Measurements from ENCODE around the gene FBLN1.
"Not testable (repeated sequence)": the region's sequence is repeated elsewhere in the genome, so short reads cannot be mapped to it uniquely, and the experiment has no call there.

The FBLN1 gene

GRCh38 chr22:45526768-45527360 lies 24.2 kb downstream of the FBLN1 start:
- no peak for DNase-seq (ENCODE audit: low read depth in 4 of 4, low spot score in 1 of 4)

DNA sequence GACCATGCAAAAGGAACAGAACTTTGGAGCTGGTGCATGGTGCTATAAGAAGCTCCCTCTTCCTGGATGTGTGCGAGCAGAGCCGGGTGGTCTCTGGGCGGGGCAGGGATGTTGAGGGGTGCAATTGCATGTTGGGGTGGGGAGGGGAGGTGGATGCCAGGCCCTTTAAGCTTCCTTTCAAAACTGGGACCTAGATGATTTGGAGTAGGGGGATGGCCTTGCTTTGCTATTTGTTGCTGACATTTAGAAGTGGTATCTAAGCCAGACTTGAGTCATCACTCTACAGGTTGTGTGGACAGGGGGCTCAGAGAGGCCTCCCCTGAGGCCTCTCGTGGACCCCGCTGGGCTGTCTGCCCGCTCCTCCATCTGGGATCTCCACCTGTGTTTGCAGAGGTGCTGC lies 24.8 kb downstream of the FBLN1 start:
- DNase-seq (ENCODE audit: low read depth in 4 of 4, low spot score in 1 of 4) = no peak

DNA sequence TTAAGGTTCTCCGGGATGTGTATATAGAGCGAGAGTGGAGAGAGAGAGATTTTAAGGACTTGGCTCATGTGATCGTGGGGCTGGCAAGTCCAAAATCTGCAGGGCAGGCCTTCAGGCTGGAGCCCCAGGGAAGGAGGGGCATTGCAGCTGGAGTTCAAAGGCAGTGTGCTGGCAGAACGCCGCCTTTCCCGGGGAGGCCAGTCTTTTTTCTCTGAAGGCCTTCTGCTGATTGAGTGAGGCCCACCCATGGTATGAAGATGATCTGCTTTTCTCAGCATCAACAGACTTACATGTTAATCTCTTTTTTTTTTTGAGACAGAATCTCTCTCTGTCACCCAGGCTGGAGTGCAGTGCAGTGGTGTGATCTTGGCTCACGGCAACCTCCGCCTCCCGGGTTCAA lies 25.4 kb downstream of the FBLN1 start:
- DNase-seq (ENCODE audit: low read depth in 4 of 4, low spot score in 1 of 4) = no peak

DNA sequence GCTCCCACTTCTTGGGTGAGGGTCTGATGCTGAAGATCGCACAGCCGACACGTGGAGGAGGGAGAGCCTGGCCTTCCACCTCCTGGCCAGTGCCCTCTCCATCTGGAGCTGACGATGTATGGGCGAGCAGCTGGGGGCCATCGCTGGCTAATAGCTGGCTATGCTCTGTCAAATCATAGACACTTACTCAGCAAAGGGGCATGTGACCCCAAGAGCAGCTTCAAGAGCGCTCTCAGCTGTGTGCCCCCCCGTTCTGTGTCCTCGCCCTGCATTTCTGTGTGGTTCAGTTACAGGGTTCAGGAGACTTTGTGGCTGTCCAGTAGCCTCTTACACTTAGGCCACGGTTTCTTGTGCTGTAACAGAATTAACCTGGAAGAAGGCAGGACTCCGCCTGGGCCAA lies 26.4 kb downstream of the FBLN1 start:
- DNase-seq (ENCODE audit: low read depth in 4 of 4, low spot score in 1 of 4) = no peak

DNA sequence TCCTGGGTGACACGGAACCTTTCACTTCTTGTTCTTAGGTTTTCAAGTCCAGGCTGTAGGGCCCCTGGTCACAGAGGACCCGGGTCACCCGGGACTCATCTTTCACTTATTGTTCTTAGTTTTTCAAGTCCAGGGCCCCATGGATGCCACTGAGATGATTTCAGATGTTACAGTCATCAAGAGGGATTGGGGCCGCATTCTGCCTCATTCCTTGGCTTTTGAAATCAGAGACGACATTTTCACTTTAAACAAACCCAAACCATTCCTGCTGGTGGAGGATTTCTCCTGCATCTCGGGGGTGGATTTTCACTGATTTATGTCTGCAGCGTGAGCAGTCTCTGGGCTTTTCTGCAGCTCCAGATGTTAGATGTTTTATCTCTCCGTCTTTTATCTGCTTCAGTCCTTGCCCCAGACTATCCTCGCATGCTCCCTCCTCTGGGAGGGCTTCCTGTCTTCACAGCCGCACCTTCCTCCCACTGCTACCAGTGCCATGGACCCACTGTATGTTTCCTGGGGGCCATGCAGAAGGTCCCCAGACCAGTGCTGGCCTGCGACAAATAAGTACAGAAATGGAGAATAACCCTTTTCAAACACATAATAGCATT lies 27.4 kb downstream of the FBLN1 start:
- DNase-seq (ENCODE audit: low read depth in 4 of 4, low spot score in 1 of 4) = no peak

DNA sequence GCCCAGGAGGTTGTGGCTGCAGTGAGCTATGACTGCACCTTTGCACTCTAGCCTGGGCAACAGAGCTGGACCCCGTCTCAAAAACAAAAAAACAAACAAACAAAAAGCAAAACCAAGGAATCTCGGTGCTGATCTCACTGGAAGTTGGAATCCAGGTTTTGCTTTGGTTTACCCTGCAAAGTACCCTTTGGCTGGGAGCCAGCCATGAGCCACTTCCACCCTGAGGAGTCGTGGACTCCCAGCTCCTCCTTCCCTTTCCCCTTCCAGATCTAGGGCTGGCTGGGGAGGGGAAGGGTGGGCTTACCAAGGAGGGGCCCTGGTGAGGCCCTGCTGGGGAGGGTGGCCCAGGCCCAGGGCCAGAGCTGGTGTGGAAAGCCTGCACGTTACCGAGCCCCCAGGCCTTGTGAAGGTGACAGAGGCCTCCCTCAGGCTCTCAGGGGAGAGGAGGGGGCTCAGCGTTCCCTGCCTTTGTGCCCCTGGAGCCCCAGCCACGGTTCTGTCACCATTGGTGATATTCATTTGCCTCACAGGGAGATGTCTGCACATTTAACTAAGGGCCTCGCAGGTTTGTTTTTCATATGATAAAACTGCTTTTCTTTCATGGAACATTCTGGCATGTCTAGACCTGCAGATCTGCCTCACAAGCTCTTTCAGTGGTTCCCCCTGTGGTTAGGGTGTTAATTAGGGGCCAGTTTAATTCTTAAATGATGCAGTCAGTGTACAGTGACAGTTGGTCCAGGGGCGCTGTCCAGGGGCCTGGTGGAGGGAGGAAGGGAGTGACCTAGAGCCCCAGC lies 29.0 kb downstream of the FBLN1 start:
- no peak for DNase-seq (ENCODE audit: low read depth in 4 of 4, low spot score in 1 of 4)

- DNase-seq (ENCODE audit: low read depth in 4 of 4, low spot score in 1 of 4) = no peak
These were observed 29.6 kb downstream of the FBLN1 start for GRCh38 chr22:45532235-45532631.

DNA sequence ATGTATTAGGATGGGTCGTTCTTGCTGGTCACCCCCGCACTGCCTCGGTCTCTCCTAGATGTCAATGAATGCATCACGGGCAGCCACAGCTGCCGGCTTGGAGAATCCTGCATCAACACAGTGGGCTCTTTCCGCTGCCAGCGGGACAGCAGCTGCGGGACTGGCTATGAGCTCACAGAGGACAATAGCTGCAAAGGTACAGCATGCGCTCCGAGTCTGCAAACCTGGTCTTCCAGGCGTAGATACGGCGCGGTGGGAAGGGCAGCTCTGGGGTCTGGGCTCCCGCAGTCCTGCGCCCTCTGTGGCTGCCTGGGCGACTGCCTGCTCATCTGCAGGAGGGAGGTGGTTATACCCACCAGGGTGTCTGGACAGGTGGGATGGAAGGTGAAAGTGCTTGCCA lies 31.0 kb downstream of the FBLN1 start:
- DNase-seq (ENCODE audit: low read depth in 4 of 4, low spot score in 1 of 4) = no peak

- no peak for DNase-seq (ENCODE audit: low read depth in 4 of 4, low spot score in 1 of 4)
These were observed 31.9 kb downstream of the FBLN1 start for GRCh38 chr22:45534339-45535192.

DNA sequence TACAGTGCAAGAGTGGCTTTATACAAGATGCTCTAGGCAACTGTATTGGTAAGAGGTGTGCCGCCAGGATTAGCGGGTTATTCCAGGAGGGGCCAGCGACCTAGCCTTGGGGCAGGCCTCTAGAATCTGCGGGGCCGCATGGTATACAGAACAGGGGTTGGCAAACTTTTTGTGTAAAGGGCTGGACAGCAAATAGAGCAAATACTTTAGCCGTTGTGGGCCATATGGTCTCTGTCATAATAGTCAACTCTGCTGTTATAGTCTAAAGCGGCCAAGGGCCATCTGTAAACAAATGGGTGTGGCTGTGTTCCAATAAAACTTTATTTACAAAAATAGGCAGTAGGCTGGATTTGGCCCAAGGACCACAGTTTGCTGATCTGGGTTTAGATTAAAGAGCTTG lies 32.6 kb downstream of the FBLN1 start:
- no peak for DNase-seq (ENCODE audit: low read depth in 4 of 4, low spot score in 1 of 4)

- DNase-seq (ENCODE audit: low read depth in 4 of 4, low spot score in 1 of 4) = not testable (repeated sequence)
These were observed 33.2 kb downstream of the FBLN1 start for GRCh38 chr22:45535835-45536234.

- no peak for DNase-seq (ENCODE audit: low read depth in 4 of 4, low spot score in 1 of 4)
These were observed 35.1 kb downstream of the FBLN1 start for GRCh38 chr22:45537734-45538181.

DNA sequence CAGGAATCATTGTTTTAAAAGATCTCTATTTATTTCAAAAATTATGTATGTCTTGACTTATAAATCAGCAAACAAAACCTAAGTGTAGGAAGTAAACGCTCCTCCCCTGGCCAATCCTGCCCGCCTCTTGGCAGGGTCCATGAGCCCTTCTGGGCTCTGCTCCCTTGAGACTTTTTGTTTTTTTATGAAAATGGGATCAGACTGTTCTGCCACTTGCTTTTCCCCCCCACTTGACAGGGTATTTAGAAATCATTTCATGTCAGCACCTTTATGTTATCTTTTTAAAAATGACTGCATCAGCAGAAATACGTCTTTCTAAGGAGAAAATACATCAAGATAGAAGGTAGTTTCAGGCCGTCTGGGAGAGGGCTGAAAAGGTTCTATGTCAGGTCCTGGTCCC lies 35.6 kb downstream of the FBLN1 start:
- DNase-seq (ENCODE audit: low read depth in 4 of 4, low spot score in 1 of 4) = no peak

DNA sequence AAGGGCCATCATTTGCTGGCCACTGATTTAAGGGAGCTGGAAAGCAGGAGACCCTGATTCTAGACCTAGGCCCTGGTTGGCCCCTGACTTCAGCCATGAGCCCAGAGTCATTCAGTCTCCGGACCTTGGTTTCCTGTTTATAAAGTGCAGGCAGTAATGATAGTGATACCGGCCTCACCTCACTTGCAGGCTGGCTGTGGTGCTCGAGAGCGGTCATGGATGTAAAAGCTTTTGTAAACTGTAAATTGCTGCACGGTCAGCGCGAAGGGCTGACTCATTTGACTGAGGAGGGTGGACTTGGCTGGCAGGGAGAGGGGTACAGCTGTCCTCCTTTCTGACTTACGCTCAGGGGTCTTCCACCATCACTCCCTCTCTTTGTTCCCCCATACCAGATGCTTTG lies 37.4 kb downstream of the FBLN1 start:
- DNase-seq (ENCODE audit: low read depth in 4 of 4, low spot score in 1 of 4) = no peak

- no peak for DNase-seq (ENCODE audit: low read depth in 4 of 4, low spot score in 1 of 4)
These were observed 38.8 kb downstream of the FBLN1 start for GRCh38 chr22:45541382-45541979.

- DNase-seq (ENCODE audit: low read depth in 4 of 4, low spot score in 1 of 4) = no peak
These were observed 39.4 kb downstream of the FBLN1 start for GRCh38 chr22:45542001-45542520.

DNA sequence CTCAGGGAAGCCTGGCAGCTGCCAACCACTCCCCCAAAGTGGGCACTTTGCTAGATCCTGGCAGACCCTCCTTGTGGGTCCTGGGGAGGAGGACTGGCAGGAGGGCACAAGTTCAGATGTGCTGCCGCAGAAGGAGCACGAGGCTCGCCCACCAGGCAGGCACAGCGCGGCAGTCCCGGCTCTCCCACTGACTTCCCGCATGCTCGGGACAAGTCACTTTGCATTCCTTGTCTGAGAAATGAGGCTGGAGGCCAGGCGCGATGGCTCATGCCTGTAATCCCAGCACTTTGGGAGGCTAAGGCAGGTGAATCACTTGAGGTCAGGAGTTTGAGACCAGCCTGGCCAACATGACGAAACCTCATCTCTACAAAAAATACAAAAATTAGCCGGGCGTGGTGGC lies 40.1 kb downstream of the FBLN1 start:
- not testable (repeated sequence) for DNase-seq (ENCODE audit: low read depth in 4 of 4, low spot score in 1 of 4)

DNA sequence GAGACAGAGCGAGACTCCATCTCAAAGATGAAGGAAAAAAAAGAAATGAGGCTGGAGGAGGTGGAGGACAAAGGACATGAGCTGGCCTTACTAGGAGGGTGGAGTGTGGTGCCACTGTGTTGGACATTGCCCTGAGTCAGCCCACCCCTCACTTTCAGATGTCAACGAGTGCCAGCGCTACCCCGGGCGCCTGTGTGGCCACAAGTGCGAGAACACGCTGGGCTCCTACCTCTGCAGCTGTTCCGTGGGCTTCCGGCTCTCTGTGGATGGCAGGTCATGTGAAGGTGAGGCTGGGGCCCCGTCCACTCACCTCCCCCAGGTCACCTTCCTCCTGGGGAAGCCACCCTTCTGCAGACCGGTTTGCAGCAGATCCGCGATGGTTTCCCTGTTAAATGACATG lies 40.6 kb downstream of the FBLN1 start:
- DNase-seq (ENCODE audit: low read depth in 4 of 4, low spot score in 1 of 4) = no peak

- DNase-seq (ENCODE audit: low read depth in 4 of 4, low spot score in 1 of 4) = no peak
These were observed 42.0 kb downstream of the FBLN1 start for GRCh38 chr22:45544588-45545170.

- no peak for DNase-seq (ENCODE audit: low read depth in 4 of 4, low spot score in 1 of 4)
These were observed 43.8 kb downstream of the FBLN1 start for GRCh38 chr22:45546333-45547015.
